Lower lobe of right lung (tissue), 2 donors: ENCODE data around the gene NFIA. TPM values are rescaled to one million over a fixed set of nuclear protein-coding genes. Genes with fewer than 3 reads are reported as not detected.

ENCODE experiments used
- ATAC-seq, 2 donors: fragments of 200-7000 bp; cut with Tn5 transposase; one replicate each; pipeline ENCODE4 v1.9.1; 2020 to 2022; ENCODE audit warnings: mild to moderate bottlenecking in 2 of 2, moderate library complexity in 2 of 2
- DNase-seq: peaks from one replicate; pipeline ENCODE4 v3.0.0-alpha.2; 2020
- H3K27ac ChIP-seq: fragments of 200-600 bp; one replicate; pipeline ENCODE4 v1.8.0; 2022
- H3K27me3 ChIP-seq: fragments of 200-600 bp; one replicate; pipeline ENCODE4 v1.8.0; 2022; ENCODE audit warnings: low read depth
- H3K36me3 ChIP-seq: fragments of 200-600 bp; one replicate; pipeline ENCODE4 v1.8.0; 2022; ENCODE audit warnings: mild to moderate bottlenecking
- H3K4me1 ChIP-seq: fragments of 200-600 bp; one replicate; pipeline ENCODE4 v1.8.0; 2022
- H3K4me3 ChIP-seq: fragments of 200-600 bp; one replicate; pipeline ENCODE4 v1.8.0; 2022; ENCODE audit warnings: mild to moderate bottlenecking
- H3K9me3 ChIP-seq: fragments of 200-600 bp; one replicate; pipeline ENCODE4 v1.8.0; 2022
- CTCF ChIP-seq: fragments of 200-600 bp; IDR thresholded peaks from one replicate; pipeline ENCODE4 v1.8.0; 2022; ENCODE audit warnings: antibody characterized with exemption, mild to moderate bottlenecking
- intact Hi-C: fragments of 100-400 bp; cut with DNase I; formaldehyde crosslinking; loops from one replicate; pipeline ENCODE4 v1.11.0; 2022
- total RNA-seq: library from RNA; stranded (reverse); fragmentation: NEBNext Ultra II Directional; extraction: Animal tissue kit (Norgen Biotek cat#: 25700); gene quantifications from one replicate; pipeline ENCODE4 v1.2.1, GENCODE V29; 2021
- donor health status: DM: no; HTN: yes; CAD: no; lungs with severe emphysema.

The NFIA gene
- total RNA-seq, 1 donor from 2014 or later: 70.0 TPM

GRCh38 chr1:61255358-61255703 is 173.0 kb downstream of the NFIA start:
- Histone ChIP-seq H3K36me3 (no peaks in the 10 kb centered on the region), H3K4me1 (peaks cover 33% of the 10 kb centered on the region), H3K4me3 (peak overlapping the region; percentile 40), H3K27me3 (no peaks in the 10 kb centered on the region), H3K27ac (peak overlapping the region; percentile 74), H3K9me3 (no peaks in the 10 kb centered on the region)
- ATAC-seq: peak; percentile 30 to 38
- intact Hi-C loops: no loop called here
- DNase-seq: no peak
- TF ChIP-seq CTCF: no peak

GRCh38 chr1:61259379-61260148 is 177.2 kb downstream of the NFIA start:
- no peak for DNase-seq
- Histone ChIP-seq H3K27me3 (no peaks in the 10 kb centered on the region), H3K36me3 (no peaks in the 10 kb centered on the region), H3K4me1 (peaks cover 15% of the 10 kb centered on the region), H3K4me3 (no peak overlapping the region), H3K9me3 (no peaks in the 10 kb centered on the region), H3K27ac (no peak overlapping the region)
- intact Hi-C loops: no loop called here
- no peak for TF ChIP-seq CTCF
- ATAC-seq: peak in 1 of 2 donors; percentile 38

GRCh38 chr1:61260171-61260570 is 177.8 kb downstream of the NFIA start:
- Histone ChIP-seq H3K9me3 (no peaks in the 10 kb centered on the region), H3K27me3 (no peaks in the 10 kb centered on the region), H3K4me1 (peaks cover 10% of the 10 kb centered on the region), H3K4me3 (no peak overlapping the region), H3K36me3 (no peaks in the 10 kb centered on the region), H3K27ac (no peak overlapping the region)
- TF ChIP-seq CTCF: no peak
- intact Hi-C loops: no loop called here
- ATAC-seq (no peak), DNase-seq (no peak)

GRCh38 chr1:61261595-61261994 is 179.2 kb downstream of the NFIA start:
- intact Hi-C loops: no loop called here
- no peaks in the 10 kb centered on the region for H3K4me1 ChIP-seq
- no peak overlapping the region for H3K4me3 ChIP-seq
- no peak for DNase-seq
- no peaks in the 10 kb centered on the region for H3K9me3 ChIP-seq
- no peaks in the 10 kb centered on the region for H3K36me3 ChIP-seq
- no peak for TF ChIP-seq CTCF
- H3K27ac ChIP-seq: no peak overlapping the region
- ATAC-seq: no peak
- H3K27me3 ChIP-seq: no peaks in the 10 kb centered on the region

- TF ChIP-seq CTCF: no peak
- H3K27me3 ChIP-seq: no peaks in the 10 kb centered on the region
- H3K4me3 ChIP-seq: no peak overlapping the region
- DNase-seq: no peak
- no peak for ATAC-seq
- H3K4me1 ChIP-seq: no peaks in the 10 kb centered on the region
- no peaks in the 10 kb centered on the region for H3K36me3 ChIP-seq
- intact Hi-C loops: no loop called here
- no peaks in the 10 kb centered on the region for H3K9me3 ChIP-seq
- no peak overlapping the region for H3K27ac ChIP-seq
Measured at GRCh38 chr1:61263905-61264824, 181.8 kb downstream of the NFIA start.
